Stimulated activated CD4-positive, alpha-beta T cell treated with anti-CD3 and anti-CD28 coated beads, TNF-alpha, amount 100 ng/mL, for 48 hours (primary cell): ENCODE data around the gene GIPR.
"Not testable (repeated sequence)": the region's sequence is repeated elsewhere in the genome, so short reads cannot be mapped to it uniquely, and the experiment has no call there.

Experiments
- DNase-seq, 3 donors: peaks; one replicate each; pipeline ENCODE4 v3.0.0-alpha.2; 2020; ENCODE audit warnings: low read depth in 3 of 3

GIPR gene, protein sequence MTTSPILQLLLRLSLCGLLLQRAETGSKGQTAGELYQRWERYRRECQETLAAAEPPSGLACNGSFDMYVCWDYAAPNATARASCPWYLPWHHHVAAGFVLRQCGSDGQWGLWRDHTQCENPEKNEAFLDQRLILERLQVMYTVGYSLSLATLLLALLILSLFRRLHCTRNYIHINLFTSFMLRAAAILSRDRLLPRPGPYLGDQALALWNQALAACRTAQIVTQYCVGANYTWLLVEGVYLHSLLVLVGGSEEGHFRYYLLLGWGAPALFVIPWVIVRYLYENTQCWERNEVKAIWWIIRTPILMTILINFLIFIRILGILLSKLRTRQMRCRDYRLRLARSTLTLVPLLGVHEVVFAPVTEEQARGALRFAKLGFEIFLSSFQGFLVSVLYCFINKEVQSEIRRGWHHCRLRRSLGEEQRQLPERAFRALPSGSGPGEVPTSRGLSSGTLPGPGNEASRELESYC

DNA sequence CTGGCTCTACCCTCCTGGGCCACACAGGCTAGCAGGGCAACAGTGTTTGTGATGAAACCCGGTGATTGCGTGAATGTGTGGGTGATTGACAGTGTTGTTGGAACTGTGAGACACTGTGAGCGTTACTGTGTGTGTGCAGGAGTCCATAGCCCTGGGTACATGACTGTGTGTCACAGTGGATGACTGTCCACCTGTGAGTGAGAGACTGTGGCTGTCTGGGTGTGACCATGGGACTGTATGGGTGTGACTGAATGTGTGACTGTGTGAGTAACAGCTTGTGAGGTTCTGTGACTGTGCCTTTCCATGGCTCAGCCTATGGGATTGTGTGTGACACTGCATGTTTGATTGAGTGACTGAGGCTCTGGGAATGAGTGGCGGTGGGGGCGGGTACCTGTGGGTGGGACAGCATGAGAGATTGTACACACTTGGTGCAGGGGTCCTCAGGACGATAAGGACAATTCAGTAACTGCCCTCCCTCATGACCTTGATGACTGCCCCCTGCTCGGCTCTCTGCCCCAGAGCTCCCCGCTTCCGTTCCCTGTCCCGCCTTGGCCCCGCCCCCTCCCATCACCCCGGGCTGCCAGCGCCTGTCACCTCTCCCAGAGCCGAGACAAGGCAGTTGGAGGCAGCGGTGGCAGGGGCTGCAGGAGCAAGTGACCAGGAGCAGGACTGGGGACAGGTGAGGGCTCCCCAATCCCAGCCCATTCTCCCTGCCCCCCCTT lies at the start of gene GIPR:
Gene GIPR, plus strand, starts transcription at position 602 of the 722 bp plus-strand sequence. CDS start 1,300 bp downstream, outside the sequence.
- DNase-seq = peak; percentile 48 to 74 (median 70)

DNA sequence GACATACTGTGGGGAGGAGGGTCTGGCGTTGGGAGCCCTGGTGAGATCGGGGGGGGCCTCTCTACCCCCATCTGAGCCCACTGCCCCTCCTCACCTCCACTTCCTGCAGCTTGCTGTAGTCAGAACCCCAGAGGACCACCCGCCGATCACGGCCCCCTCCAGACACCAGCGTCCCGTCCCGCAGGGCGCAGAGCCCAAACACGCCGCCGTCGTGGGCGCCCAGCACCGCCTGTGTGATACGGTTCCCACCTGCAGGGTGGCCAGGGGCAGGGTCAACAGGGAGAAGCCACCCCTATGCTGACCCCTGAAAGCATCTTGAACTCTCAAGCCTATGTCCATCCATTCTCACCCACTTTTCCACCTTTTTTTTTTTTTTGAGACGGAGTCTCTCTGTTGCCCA lies 46.6 kb upstream of the GIPR start:
- no peak for DNase-seq

DNA sequence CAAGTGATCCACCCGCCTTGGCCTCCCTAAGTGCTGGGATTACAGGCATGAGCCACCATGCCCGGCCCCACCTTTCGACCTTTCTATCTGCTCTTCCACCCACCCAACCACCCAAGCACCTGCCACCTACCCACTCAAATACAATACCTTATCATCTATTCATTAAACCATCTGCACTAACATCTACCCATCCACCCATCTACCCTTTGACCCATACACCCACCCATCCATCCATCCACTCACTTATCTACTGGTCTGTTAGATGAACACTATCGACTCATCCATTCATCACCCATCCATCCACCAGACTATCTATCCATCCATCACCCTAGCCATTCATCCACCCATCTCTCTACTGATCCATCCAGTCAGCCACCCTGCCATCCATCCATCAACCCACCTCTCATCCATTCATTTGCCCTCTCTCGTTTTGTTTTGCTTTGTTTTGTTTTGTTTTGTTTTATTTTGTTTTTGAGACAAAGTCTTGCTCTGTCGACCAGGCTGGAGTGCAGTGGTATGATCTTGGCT lies 46.0 kb upstream of the GIPR start:
- no peak for DNase-seq

DNA sequence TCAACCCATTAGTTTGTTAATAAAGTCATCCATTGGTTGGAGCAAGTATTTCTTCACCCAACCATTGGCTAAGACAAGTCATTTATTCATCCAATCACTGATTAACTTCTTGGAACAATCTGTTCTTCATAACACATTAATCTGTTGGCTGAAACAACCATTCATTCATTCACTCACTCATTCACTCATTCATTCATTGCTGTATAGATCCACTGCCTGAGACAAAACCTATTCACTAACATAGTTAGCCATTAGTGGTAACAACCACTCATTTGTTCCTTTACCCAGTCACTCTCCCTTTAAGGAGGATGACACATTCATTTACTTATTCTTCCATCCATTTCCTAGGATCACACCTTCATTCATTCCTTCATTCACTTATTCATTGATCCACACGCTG lies 44.0 kb upstream of the GIPR start:
- no peak for DNase-seq

DNA sequence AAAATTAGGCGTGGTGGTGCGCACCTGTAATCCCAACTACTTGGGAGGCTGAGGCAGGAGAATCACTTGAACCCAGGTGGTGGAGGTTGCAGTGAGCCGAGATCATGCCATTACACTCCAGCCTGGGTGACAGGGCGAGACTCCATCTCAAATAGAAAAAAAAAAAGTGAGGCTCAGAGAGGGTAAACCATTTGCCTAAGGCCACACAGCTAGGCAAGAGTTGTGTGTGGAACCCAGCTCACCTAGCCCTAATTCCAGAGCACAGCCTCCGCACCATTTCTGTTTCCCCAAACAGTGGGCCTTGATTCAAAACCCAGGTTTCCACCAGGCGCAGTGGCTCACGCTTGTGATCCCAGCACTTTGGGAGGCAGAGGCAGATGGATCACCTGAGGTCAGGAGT lies 39.8 kb upstream of the GIPR start:
- not testable (repeated sequence) for DNase-seq

DNA sequence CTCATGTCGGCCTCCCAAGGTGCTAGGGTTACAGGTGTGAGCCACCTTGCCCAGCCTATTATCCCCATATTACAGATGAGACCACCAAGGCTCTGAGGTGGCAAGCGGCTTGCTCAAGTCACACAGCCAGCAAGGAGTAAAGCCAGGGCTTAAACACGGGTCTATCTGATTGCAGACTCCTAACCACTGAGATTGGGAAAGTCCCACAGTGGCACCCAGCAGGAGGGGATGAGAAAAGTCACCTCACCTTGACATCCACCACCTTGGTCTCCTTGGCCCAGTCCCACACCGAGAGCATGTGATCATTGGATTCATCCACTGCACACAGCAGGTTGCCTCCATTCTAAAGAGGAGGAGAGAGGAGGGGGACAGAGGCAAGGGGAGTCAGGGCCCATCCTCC lies 38.3 kb upstream of the GIPR start:
- DNase-seq = no peak

DNA sequence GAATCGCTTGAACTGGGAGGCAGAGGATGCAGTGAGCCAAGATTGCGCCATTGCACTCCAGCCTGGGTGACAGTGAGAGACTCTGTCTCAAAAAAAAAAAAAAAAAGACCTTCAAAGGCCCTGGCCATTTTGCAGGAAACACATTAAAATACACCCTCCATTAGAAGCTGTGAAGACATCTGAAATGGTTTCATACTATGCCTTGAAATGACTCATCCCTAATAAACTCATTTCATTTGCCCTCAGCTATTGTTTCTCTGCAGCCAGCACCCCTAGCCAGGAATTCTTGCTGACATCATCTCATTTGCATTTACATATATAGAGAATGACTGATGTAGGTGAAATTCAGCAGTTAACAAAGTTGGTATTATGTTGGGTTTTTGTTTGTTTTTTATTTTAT lies 37.6 kb upstream of the GIPR start:
- DNase-seq = no peak

DNA sequence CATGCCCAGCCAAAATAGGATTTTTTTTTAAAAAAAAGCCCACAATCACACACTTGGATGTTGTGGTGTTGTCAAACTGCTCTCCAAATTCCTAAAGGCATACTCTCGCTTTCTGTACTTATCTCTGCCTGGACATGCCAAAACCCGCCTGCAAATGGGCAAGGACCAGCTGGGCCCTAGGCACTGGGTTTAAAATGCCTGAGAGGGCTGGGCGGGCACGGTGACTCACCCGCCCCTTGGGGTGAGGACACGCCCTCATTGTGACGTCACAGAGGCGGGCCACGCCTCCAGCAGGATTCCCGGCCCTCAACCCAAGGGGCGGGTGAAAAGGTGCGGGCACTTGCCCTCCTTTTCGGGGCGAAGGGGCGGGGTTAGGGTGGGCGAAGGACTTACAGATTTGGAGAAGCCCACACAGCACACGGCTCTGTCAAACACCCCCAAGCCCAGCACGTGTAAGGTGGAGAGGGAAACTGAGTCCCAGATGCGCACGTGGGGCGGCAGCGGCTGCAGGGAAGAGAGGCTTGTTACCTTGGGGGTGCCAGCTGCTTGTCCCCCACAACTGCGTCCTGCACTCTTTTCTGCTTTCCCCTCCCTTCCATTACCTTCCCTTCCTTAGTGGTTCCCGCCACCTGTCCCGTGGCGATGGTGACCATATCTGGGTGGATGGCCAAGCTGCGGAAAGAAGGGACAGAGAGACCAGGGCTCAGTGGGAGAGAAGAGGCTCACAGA lies 35.4 kb upstream of the GIPR start:
- DNase-seq = peak in 1 of 3 donors; percentile 32

DNA sequence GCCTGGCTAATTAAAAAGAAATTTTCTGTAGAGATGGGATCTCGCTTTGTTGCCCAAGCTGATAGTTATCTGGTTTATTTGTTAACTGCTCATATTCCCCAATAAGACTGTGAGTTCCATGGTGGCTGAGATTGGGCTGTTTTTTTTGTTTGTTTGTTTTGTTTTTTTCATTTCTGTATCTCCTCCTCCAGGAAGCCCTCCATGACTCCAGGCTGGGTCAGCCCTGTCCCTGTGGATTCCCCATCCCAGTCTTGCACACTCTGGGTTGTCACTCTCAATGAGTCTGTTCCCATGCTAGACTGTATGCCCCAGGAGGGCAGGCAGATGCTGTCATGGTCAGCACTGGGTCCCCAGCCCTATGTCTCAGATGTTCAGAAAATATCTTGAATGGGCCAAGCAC lies 31.7 kb upstream of the GIPR start:
- no peak for DNase-seq

DNA sequence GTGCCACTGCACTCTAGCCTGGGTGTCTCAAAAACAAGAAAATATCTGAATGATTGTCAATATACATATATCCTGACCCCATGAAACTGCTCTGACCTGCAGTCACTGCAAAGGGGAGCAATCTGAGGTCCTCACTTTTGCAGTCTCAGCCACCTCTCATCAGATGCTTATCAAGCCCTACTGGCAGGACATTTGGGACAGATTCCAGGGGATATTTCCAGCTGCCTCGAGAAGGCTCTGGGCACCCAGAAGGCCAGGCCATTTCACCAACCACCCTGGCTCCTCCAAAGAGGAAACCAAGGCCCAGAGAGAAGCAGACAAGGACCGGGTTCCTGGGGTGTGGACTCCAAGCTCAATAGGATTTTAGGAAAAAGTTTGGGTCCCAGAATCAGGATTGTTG lies 31.1 kb upstream of the GIPR start:
- no peak for DNase-seq

DNA sequence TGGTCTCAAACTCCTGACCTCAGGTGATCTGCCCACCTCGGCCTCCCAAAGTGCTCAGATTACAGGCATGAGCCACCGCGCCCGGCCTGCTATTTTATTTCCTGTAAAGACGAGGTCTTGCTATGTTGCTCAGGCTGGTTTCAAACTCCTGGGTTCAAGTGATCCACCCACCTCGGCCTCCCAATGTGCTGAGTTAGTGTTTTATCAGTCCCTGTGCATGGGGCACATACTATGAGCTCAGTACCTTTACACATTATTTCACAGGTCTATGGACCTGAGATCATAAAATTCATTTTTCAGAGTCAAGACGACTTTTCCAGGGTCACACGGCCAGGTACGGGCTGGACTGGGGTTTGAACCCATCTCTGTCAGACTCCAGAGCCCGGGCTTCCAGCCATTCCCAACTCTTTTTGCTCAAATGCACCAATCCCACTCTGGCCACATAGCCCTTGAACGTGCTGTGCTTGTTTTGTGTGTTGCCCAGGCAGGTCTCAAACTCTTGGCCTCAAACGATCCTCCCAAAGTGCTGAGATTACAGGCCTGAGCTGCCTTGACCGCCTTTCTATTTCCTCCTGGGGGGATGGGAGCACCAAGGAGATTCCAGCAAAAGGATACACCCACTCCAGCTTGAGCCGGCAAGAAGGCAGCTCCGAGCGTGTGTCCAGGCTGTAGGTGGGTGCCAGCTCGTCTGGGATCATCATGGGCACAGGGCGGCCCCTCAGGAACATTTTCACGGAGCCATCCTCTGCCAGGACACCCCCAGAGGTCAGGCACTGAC lies 29.9 kb upstream of the GIPR start:
- no peak for DNase-seq

DNA sequence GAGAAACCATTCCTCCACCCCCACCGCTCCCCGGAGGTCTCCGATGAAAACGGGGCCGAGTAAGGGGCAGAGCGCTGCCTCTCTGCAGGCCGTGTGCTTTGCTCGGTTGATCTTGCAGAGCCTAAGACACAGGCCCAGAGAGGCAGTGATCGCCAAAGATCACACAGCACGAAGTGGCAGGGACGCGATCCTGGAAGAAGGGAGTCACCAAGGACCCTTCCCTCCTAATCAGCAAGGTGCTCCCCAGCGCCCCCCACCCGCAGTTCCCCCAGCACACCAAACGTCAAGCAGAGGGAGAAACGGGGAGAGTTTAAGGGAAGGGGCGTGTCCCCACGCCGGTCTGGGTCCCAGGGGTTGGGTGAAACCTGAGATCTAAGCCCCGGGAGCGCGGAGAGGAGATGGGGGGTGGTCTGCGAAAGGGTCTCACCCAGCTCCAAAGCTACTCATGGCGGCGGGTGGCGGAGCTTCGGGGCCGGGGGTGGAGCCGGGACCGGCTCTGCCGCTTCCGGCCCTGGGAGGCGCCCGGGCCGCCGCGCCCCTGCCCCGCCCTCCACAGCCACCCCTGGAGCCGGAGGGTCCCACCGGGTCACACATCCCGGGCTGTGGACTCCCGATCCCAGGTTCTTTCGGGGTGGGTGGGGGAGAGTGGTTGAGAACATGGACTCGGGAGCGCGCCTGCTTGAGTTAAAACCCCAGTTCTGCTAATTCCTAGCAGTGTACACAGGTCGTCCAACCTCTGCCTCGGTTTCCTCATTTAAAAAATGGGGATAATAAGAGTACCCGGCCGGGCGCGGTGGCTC lies 28.9 kb upstream of the GIPR start, which contains the start of gene EML2:
Gene EML2, minus strand, starts transcription at position 468 of the 800 bp plus-strand sequence. Its CDS starts 21 bp downstream, at position 447.
- DNase-seq = no peak

DNA sequence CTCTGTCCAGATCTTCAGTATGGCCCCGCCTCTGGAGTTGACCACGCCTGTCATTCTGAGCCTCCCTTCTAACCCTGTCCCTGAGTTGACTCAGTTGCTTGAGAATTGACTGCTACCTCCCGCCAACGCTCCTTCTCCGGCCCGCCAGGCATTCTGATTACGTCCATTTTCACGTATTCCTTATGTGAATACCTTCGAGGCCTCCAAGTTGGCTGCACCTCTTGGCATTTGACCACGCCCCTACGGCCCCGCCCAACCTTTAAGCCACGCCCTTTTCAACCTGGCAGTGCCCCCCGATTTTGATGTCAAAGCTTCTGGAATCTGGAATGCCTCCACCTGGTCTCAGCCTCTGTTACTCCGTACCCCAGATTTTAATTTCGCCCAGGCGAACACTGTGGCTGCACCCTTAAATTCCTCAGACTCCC lies 27.2 kb upstream of the GIPR start:
- DNase-seq = peak; percentile 35 to 46 (median 42)

DNA sequence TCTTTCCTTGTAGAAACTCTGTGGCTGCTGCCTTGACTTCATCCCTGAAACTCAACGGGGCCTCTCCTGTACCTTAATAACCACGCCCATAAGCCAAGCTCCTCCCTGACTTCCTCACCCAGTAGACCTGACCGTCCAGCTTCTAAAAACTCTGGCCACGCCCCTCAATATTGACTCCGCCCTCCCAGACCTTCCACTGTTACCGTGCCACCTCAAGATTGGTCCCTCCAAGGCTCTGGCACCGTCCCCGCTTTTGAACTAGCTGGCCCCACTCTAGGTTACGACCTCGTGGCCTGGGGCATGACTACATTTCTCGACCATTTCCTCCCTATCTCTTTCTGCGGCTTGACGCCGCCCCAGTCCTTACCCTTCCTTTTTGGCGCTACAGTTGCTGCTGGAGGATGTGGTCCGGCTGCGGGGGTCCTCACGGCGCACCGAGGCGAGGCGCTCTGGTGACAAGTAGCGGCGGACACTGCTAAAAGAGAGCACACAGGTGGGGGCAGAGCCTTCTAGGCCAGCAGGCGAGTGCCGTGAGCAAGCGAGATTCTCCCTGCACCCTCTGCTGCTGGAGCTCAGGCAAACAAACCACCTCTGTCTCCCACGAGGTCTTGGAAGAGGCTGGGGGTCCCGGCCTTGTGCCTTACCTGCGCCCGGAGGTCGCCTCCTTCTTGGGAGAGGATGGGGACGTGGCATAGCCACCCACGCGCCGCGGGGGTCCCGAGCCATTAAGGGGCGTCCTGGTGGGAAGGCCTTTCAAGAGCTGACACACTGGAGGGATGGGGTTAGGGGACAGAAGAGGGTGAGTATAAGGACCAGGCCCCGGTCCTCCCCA lies 26.5 kb upstream of the GIPR start:
- peak; percentile 82 to 85 (median 84) for DNase-seq

DNA sequence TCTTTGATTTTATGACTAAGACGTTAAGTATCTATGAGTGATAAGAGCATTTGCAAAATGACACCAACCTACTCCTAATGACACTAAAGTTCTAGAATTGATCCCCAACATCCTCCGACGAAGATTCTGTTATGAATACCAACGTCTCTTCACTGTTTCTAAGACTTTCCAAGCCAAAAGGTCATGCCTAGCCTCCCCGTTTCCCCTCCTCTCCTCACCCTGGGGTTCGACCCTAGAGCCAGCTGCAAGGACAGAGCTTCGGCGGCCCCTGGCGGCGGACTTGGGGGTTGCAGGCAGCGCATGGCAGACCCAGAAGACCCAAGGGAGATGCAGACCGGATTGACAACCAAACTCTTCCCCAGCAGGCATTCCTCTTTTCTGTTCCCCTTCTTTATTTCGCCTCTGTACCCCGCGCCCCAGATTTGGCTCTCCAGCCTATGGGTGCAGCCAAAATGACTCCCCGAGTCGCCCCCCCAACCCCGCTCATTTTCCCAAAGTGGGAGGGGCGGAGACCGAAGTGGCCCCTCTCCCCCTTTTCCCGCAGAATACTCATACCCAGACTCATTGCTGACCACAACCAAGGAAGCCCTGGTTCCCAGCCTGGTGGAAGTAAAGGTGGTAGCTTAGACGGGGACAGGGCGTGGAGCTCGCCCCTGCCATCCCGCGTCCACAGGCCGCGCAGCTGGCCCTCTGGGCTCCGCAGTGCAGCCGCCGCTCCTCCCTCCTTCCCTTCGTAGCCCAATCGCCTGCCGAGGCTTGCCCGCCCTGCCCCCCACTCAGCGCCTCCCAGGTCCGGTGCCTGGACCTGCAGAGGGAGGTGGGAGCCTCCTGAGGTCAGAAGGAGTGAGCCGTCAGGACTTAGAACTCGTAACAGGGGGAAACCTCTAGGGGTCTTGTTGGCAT lies 24.7 kb upstream of the GIPR start:
- peak; percentile 91 to 94 (median 94) for DNase-seq

DNA sequence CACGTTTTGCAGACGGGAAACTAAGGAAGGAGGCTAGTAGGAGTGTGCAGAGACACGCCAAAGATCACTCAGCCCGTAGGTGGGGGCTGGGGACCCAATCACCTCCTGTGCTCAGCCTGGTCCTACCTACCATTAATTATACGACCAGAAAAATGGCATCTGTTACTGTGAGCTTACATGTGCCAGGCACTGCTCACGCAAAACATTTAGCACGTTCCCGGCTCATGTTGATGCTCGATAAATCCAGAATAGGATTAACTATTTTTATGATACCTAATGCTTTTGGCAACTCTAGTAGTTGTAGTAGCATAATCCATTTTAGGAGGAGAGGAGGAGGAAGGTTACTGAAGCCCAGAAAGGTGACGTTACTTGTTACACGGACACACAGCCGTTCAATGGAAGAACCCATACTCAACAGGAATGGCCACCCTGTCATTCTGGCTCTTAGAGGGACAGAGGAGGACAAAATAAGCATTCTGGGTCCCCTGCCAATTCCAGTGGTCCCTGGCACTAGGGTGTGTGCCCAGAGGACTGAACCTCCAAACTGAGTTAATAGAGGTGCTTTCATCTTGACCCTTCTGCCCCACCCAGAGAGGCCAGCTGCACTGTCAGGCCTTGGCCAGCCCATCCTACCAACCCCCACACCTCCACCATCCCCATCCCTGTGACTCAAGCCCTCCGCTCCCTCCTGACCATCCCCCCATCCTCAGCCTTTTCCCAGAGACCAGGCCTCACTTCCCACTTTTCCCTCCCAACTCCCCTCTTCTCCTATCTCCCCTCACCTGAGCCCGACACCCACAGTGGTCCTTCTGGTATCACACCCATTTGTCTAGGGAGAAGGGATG lies 23.9 kb upstream of the GIPR start:
- DNase-seq = no peak

DNA sequence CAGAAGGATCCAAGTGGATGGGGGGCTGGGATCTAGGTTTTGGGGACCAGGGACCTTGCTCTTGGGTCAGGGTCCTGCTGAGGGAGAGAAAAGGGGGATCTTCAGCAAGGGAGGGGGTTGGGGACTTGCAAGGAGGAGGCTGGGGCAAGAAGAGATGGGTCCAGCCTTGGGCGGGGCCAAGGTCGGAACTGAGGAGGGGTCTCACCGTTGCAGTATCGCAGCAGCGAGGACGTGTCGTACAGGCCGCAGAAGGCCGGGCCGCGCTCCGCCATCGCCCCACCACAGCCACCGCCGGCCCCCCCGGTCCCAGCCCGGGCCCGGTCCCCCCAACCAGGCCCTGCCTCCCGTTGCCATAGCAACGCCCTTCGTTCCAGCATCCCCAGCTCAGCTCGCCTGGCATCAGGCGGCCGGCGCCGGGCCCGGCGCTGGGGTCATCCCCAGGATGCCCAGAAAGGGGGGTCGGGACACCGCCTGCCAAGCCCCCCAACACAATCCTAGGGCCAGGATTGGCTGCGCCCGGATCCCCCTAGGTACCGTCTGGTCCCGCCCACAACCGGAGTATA lies 22.9 kb upstream of the GIPR start:
- DNase-seq = peak in 1 of 3 donors; percentile 27
